ENCODE data around the gene PFKFB2.

The PFKFB2 gene

GRCh38 chr1:207052911-207053769 lies at the start of gene PFKFB2:
TSS of gene PFKFB2 (plus strand) at chr1:207053275. CDS start at chr1:207054718, 1,443 bp downstream.
- DNase-seq, result peak; percentile 95 to 96

DNA sequence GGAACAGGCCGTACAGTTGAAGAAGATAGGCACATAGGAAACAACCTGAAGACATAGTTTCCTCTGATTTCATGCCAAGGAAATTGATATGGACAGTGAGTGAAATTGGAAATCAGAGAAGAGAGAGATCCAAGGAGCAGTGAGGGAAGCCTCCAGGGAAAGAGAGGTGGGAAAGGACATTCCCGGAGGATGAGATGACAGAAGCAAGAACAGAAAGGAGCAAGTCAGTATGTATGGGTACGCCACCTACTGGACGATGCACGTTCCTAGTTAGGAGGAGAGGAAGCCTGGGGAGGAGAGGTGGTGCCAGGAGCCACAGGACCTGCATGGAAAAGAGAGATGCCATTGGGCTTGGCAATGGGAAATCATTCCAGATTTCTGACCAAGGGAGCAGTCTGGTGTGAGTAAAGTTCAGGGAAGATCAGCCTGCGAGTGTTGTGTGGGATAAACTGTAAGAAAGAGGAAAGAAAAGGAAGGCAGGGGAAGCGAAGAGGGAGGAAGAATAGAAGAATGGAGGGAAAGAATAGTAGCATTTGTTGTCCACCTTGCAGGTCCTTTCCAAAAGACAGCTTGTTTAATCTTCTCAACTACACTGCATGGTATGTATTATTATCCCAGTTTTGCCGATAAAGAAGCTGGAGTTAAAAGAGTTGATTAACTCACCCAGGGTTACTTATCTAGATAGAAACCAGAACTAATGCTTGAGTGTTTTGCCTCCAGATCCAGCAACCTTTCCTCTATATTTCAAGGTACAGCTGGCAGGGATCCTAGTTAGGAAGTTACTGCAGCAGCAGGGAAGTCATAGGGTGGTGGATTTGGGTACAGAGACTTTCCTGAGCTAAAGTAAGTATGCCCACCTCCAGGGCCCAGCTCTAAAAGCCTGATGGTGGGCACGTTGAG lies 47.9 kb upstream of the PFKFB2 start:
- peak; percentile 34 to 58 for DNase-seq

DNA sequence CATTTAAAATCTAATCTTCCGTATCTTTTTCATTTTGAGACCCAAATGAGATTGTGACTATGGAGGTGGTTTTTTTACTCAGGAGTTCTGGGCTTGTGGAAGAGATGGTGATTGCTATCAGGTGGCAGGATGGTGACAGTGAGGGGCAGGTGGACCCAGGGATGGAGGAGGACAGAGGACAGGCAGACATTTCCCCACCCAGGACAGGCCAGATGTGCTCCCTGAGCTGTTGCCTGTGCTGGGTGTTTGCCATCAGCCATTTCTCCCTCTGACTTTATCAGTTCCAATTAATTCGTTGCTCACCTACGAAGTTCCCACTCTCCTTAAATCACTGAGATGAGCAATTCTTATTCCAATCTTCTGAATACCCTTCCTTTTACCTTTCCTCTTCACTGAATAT lies 47.0 kb upstream of the PFKFB2 start:
- no peak for DNase-seq

GRCh38 chr1:207006914-207007313 lies 46.2 kb upstream of the PFKFB2 start:
- DNase-seq, result no peak

- no peak for DNase-seq
Observed at GRCh38 chr1:207007352-207008033, 45.6 kb upstream of the PFKFB2 start.

- no peak for DNase-seq
Observed at GRCh38 chr1:207009182-207009850, 43.8 kb upstream of the PFKFB2 start.

DNA sequence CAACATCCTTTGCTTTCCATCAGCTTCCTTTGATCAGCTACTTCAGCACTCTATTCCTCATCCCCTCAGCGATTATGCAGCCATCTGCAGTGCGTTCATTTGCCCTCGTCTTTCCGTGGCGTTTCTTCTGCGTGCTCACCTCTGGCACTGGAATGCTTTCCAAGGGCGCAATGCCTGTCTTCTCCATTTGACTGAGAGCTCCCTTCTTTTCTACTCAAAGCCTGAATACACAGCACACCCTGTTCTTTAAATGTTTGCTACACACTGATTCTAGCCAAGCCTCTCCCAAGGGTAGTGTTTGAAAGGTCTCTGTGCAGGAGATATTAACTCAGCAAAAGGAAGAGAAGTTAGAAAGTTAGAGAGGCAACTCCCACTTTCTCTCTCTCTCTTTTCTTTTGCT lies 43.1 kb upstream of the PFKFB2 start:
- DNase-seq, result no peak

DNA sequence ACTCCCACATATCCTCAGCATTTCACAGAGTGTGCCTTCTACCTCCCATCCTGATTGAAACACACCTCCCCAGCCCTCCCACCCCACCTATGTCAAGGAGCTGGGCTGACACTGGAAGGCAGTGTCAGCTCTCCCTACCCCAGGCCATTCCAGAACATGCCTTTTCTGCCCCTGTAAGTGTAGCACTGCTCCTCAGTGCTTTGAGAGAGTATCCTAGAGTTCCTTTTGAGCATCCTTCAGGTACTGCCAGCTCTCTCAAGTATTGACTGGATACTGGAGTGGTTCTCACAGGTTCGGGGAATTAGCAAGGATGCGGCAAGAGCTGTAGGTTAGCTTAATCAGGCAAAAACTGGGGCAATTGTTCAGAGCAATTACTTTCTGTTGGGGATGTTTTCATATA lies 42.3 kb upstream of the PFKFB2 start:
- no peak for DNase-seq

DNA sequence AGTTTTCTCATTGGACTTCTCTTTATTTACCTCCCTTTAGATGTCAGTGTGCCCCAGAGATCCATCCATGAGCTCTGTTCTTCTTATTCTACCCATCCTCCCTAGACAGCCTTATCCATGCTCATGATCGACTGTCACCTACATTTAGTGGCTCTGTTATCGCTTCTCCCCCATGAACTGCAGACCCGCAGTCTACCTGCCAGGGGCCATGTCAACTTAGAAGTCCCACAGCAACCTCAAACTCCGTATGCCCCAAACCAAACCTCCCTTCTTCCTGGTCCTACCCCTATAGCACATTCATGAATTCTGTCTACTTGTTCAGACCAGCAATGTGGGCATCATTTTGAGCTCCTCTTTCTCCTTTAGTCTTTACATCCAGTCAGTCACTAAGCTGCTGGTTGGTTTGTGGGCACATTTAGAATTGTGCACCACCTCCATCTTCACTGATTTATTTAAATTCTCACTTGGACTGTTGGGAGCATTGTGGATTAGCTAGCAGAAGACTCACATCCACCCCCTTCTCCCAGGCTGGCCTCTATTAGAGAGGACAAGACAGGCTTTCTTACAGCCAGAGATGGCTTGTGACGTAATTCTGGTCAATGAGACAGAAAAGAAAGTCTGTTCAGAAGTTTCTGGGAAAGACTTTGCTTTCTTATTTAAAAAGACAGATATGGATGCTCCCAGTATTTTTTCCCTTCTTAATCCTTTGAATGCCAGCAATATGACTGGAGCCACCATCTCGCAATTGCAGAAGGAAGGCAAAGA lies 39.6 kb upstream of the PFKFB2 start:
- DNase-seq, result no peak

DNA sequence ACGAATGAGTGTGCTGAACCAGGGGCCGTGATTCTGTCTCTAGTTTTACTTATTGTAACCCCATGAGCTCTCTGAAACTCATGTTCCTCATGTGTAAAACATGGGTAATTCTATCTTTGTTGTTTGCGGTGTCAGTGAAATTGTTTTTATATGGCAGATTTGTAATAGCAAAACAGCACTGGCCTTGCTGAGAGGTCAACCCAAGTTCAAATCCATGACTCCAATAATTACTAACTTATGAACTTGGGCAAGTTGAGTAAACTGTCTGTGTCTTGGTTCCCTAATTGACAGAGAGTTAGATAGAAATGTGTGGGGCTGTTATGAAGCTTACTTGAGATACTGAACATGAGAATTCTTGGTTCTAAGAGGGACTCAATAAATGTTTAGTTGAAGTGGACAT lies 38.3 kb upstream of the PFKFB2 start:
- peak in 1 of 2 donors; percentile 4 for DNase-seq

- DNase-seq, result no peak
Observed at GRCh38 chr1:207015791-207016190, 37.3 kb upstream of the PFKFB2 start.

DNA sequence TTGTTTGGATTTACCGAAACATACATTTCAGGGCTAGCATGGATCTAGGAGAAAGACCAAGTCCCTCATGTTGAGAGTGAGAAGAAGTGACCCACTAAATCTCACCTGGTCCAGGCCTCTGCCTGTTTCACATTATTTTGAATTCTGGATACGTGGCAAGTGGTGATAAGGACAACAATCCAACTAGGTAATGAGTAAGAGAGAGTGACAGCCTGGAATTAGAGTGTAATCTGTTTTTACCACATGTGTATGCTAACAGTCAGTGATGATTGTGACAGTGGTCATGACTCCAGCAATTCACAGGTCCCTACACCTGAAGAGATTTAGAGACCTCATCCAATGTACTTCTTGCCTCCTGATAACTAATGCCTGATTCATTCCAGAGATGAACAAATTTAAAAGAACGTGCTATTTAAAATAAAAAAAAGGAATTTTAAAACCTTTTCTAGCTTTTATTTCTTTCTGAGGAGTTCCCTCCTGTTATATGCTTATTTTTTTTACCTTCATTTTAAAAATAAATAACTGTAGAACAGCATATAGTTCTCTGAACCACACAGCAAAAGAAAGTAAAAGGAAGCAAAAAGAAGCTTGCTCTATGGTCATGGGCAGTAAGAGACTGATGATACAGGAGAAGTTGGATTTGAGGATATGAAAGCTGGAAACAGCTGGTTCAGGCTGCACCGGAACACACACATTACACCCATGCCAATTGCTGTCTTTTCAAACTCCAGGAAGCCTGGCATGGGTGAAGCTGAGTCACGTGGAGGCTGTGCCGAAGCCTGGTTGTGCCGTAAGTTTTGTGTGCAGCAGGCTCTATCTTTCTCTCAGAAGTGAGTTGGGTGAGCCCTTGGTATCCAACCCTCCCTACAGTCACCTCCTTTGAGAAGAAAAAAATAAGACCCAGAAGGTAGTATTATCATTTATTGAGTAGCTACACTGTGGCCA lies 35.2 kb upstream of the PFKFB2 start:
- DNase-seq, result peak; percentile 27 to 66

- no peak for DNase-seq
Observed at GRCh38 chr1:207018707-207019106, 34.4 kb upstream of the PFKFB2 start.

- no peak for DNase-seq
Observed at GRCh38 chr1:207019161-207019560, 33.9 kb upstream of the PFKFB2 start.

- DNase-seq, result no peak
Observed at GRCh38 chr1:207019661-207020060, 33.4 kb upstream of the PFKFB2 start.

- no peak for DNase-seq
Observed at GRCh38 chr1:207020065-207020708, 32.9 kb upstream of the PFKFB2 start.

DNA sequence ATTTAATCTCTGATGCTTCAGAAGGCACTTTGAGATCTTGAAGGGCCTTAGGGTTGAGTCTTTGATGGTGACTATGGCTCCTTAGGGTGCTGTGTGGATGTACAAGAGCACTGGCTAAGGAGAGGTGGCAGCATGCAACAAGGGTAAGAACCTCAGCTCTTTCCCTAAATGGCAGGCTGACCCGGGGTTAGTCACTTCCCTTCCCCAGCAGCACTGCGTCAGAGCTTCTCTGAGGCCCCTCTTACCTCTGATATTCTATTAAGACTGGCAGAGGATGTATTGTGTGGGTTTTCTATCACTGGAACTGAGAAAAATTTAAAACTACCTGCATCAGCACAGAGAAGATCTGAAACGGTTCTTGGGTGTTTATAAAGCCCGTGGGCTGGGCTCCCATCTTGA lies 32.4 kb upstream of the PFKFB2 start:
- DNase-seq, result peak; percentile 22 to 30

GRCh38 chr1:207021139-207021861 lies 31.8 kb upstream of the PFKFB2 start:
- DNase-seq, result no peak

- DNase-seq, result no peak
Observed at GRCh38 chr1:207021876-207022596, 31.0 kb upstream of the PFKFB2 start.

Data from inflammatory macrophage treated with lipopolysaccharide for 1 hour (primary cell).